HUES64 (cell line): Measurements from ENCODE around the gene FCRLA. TPM values are rescaled to one million over a fixed set of nuclear protein-coding genes. Genes with fewer than 3 reads are reported as not detected.
"Not testable (repeated sequence)": the region's sequence is repeated elsewhere in the genome, so short reads cannot be mapped to it uniquely, and the experiment has no call there.

ENCODE experiments used
- H3K27ac ChIP-seq: 2 replicates; pipeline ENCODE4 v1.7.0; 2013; ENCODE audit warnings: low read depth, low read length, inconsistent platforms
- H3K27me3 ChIP-seq: 2 replicates; pipeline ENCODE4 v1.6.1; 2013; ENCODE audit warnings: mild to moderate bottlenecking, low read length; ENCODE audit not compliant: insufficient read depth
- H3K36me3 ChIP-seq: 2 replicates; pipeline ENCODE4 v1.6.1; 2013; ENCODE audit warnings: mild to moderate bottlenecking, low read length; ENCODE audit not compliant: insufficient read depth
- H3K4me1 ChIP-seq: 2 replicates; pipeline ENCODE4 v1.6.1; 2013; ENCODE audit warnings: mild to moderate bottlenecking, low read length, moderate library complexity; ENCODE audit not compliant: insufficient read depth
- H3K4me3 ChIP-seq: 2 replicates; pipeline ENCODE4 v1.5.1; 2013; ENCODE audit warnings: mild to moderate bottlenecking, low read length, moderate library complexity
- H3K9ac ChIP-seq: 2 replicates; pipeline ENCODE4 v1.6.1; 2013; ENCODE audit warnings: mild to moderate bottlenecking, low read depth, low read length
- H3K9me3 ChIP-seq: 2 replicates; pipeline ENCODE4 v1.6.1; 2013; ENCODE audit warnings: low read depth, low read length; ENCODE audit not compliant: insufficient read depth
- WGBS: fragments of 150-250, 120-280 bp; methylation state at CpG from one replicate; pipeline ENCODE4 v1.1.7; 2013; ENCODE audit warnings: missing lambda C conversion rate; 5-methylcytosine and 5-hydroxymethylcytosine counted together
- polyA plus RNA-seq, 2 experiments: library from polyadenylated mRNA; stranded (reverse); fragments of 50-300 nt; gene quantifications; one replicate each; pipeline ENCODE4 v1.2.3, GENCODE V29; 2013

FCRLA gene, protein sequence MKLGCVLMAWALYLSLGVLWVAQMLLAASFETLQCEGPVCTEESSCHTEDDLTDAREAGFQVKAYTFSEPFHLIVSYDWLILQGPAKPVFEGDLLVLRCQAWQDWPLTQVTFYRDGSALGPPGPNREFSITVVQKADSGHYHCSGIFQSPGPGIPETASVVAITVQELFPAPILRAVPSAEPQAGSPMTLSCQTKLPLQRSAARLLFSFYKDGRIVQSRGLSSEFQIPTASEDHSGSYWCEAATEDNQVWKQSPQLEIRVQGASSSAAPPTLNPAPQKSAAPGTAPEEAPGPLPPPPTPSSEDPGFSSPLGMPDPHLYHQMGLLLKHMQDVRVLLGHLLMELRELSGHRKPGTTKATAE
- not detected for polyA plus RNA-seq (2013, experiment 1 of 2)
- polyA plus RNA-seq (2013, experiment 2 of 2), result not detected

DNA sequence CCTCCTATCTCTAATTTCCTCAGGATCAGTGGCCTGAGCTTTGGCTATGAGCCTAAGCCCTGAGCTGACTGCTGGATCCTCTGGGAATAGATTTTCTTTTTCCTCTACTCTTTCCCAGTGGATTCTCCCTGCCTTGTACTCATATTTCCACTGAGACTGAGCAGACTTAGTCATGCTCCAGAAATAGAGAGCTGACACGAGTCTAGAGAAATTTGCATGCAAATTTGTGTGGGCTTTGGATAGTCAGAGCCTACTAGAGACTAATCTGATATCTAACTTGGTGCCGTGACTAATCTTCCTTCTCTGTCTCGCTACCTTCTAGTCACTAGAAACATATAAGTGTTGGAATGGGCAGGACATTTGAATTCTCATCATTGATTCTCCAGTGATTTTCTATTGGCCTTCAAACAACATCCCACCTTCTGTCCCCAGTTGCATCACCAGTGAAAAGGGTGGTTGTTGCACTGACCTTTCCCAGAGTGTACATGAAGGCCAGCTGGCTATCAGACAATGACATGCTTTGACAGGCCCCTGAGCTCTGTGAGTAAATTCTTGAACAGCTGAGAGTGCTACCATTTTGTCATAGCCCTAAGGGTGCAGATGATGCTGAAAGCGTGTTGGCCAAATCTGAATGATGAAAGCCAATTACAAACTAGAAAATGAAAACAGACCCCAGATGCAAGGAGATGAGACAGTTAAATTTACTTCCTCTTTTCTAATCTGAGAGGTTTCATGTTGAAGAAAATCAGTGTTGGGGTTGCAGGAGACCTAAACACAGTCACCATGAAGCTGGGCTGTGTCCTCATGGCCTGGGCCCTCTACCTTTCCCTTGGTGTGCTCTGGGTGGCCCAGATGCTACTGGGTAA, at the start of gene FCRLA:
Gene FCRLA, plus strand, starts transcription at position 748 of the 866 bp plus-strand sequence. Its CDS starts 36 bp downstream, at position 784.
- Histone ChIP-seq H3K27ac (no peak within 1 kb of the TSS), H3K9ac (no peak within 1 kb of the TSS), H3K36me3 (no peaks in the 10 kb centered on the region), H3K9me3 (no peaks in the 10 kb centered on the region), H3K4me3 (no peak within 1 kb of the TSS), H3K27me3 (no peaks in the 10 kb centered on the region), H3K4me1 (peaks cover 9% of the 10 kb centered on the region; the same call in 1 of the 2 replicates)
- WGBS, result 80% methylated on average over 2 of the region's 4 CpGs

DNA sequence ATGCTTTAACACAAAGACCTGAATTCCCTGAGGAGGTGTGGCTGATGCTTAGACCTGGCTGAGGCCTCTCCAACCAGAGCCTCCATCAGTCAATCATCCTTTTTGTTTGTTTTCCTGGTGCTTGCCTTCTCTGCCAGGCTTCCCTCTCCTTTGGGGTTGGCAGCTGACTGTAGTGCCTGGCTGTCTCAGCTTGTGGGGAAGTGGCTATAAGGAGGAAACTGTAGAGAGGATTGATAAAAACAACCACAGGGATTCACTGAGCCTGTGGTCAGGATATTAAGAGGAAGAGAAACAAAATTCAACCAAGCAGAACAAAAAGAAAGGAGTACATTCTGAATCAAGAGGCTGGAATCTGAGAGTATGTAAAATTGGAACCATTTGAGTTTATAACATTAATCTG, 48.5 kb upstream of the FCRLA start:
- not testable (repeated sequence) for H3K27ac ChIP-seq, H3K4me1 ChIP-seq, H3K9ac ChIP-seq, H3K4me3 ChIP-seq, H3K9me3 ChIP-seq, H3K36me3 ChIP-seq, H3K27me3 ChIP-seq

DNA sequence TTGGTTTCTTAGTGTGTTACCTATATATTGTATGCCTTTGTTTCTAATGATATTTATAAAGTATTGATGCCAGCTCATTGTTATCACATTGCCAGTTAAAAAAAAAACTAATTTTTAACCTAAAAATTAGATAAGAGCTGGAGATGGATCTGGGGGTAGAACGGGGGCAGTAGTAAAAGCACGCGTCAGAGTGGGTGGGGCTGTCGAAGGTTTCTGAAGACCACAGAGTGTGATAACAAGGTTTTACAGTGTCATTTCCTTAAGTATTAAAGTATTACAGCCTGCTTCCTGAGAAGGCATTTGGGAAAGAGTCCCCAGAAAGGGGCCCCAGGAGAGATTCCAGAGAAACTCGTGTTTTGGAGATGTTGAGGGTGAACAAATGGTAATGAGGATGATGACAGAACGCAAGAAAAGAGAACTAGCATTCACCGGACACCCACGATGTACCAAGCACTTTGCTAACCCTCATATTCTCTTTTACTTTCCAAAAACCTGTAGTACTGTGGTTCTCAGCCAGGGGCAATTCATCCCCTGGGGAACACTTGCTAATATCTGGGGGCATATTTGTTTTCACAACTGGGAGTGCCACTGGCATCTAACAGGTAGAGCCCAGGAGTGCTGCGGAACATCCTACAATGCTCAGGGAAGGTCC, 45.2 kb upstream of the FCRLA start:
- not testable (repeated sequence) for H3K4me3 ChIP-seq, H3K27me3 ChIP-seq, H3K36me3 ChIP-seq, H3K9ac ChIP-seq, H3K27ac ChIP-seq, H3K9me3 ChIP-seq, H3K4me1 ChIP-seq
- no CpG with 5 or more reads among the region's 9 CpGs for WGBS

DNA sequence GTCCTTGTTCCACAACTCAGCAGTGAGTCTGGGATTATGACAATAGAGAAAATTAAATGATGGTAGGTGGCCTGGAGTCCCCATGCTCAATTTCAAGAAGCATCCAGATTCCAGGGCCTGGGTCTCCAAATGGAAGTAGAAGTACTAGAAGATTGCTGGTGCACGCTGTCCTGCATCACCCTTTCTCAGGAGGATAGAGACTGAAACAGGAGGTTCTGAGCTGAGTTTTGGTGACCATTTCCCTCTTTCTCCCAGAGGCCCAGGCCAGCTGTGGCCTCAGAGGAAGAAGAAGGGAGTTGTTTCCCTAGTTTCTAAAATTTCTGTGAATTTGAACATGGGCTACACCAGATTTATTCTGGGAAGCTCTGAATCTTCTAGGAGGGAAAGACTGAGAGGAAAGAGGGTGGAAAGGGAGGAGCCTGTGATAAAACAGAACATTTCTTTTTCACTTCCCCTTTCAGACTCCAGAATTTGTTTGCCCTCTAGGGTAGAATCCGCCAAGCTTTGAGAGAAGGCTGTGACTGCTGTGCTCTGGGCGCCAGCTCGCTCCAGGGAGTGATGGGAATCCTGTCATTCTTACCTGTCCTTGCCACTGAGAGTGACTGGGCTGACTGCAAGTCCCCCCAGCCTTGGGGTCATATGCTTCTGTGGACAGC, 44.2 kb upstream of the FCRLA start, which contains the start of gene FCGR2B:
Gene FCGR2B, plus strand, starts transcription at position 460 of the 656 bp plus-strand sequence. Its CDS starts 99 bp downstream, at position 559.
- H3K4me1 ChIP-seq, H3K4me3 ChIP-seq, H3K9ac ChIP-seq, H3K27me3 ChIP-seq, H3K36me3 ChIP-seq, H3K27ac ChIP-seq, H3K9me3 ChIP-seq: not testable (repeated sequence)
- WGBS, result no CpG with 5 or more reads among the region's 4 CpGs

DNA sequence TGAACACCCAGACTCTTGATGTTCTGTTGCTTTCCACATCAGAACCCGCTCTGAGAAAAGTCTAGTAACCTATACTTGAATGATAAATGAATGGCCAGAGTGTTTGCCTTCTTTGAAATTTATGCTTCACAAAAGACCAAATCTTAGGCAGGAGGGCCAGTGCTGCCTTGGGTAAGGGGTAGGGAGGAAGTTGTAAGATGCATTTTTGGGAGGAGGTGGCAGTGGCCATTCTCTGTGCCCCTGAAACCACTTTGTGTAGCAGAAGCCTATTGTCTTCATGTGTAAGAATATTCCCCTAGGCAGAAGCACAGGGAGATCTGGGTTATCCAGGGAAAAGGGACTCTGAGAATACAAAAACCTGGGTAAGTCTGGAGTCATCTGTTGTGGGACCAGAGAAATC, 43.5 kb upstream of the FCRLA start:
- not testable (repeated sequence) for H3K27me3 ChIP-seq, H3K27ac ChIP-seq, H3K4me3 ChIP-seq, H3K9me3 ChIP-seq, H3K36me3 ChIP-seq, H3K4me1 ChIP-seq, H3K9ac ChIP-seq
- no CpG with 5 or more reads among the region's 1 CpG for WGBS

DNA sequence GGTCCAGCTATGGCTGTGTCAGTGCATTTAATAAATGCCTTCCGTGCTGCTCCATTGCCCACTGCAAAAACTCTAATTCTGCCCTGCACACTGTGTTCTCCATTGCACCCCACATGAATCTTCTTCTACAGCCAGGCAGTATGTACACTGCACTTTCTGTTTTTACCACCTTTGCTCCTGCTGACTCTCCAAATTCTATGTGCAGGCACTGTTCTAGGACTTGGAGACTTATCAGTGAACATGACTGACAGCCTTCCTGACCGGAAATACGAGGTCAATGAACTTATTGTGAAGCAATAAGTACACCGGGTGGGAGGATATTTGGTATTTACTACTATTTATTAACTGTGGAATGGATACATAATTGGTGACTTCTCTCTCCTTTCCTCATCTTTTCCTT, 42.3 kb upstream of the FCRLA start:
- not testable (repeated sequence) for H3K9me3 ChIP-seq, H3K36me3 ChIP-seq, H3K4me3 ChIP-seq, H3K9ac ChIP-seq, H3K4me1 ChIP-seq, H3K27me3 ChIP-seq, H3K27ac ChIP-seq
- no CpG with 5 or more reads among the region's 4 CpGs for WGBS

DNA sequence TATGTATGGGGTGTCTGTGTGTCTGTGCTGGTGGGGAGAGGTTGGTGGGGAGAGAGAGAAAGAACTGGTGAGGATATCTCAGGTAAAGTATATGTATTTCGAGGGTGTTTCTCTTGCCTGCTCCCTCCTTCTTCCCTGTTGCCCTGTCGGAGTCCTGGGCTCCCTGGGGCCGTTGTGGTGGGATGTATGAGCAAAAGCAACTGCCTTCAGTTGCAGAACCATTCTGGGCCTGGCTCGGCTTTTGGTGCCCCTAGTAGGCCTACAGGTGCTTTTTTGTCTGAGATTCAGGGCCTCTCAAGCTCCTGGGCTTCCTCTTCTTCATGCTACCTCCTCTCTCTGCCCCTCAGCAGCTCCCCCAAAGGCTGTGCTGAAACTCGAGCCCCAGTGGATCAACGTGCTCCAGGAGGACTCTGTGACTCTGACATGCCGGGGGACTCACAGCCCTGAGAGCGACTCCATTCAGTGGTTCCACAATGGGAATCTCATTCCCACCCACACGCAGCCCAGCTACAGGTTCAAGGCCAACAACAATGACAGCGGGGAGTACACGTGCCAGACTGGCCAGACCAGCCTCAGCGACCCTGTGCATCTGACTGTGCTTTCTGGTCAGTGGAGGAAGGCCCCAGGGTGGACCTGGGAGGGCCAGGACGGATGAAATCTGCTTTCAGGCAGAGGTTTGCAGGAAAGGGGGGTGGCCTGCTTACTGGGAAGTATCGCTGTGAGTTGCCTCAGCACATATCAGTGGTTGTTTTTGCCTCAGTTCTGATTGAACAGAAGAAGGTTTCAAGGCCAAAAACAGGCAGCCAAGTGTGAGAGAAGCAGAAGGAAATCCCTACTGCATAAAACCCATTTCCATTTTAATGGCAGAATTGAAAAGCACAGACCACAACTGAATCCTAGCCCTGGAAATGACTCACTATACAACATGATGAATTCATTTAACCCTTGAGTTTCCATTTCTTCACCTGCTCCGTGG, 35.7 kb upstream of the FCRLA start:
- not testable (repeated sequence) for H3K4me1 ChIP-seq, H3K9me3 ChIP-seq, H3K9ac ChIP-seq, H3K36me3 ChIP-seq, H3K4me3 ChIP-seq, H3K27ac ChIP-seq, H3K27me3 ChIP-seq
- 56% methylated on average over 7 of the region's 15 CpGs for WGBS

DNA sequence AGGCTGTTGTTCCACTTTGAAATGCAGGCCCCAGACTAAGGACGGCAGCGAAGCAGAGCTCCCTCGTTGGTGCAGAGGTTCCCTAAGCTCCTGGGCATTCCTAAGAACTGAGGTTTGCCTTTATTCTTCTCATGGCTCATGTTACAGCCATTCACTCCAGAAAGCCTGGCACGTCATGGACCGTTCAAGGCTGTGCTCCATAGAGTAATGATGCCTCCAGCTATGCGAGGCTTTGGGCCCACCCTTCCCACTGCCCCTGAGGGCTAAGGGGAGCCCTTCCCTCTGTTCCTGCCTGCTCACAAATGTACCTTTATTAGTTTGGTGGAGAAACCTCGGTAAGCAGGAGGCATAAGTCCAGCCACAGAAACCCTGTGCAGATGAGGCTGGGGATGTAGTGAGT, 33.6 kb upstream of the FCRLA start:
- not testable (repeated sequence) for H3K9ac ChIP-seq, H3K36me3 ChIP-seq, H3K9me3 ChIP-seq, H3K27me3 ChIP-seq, H3K4me1 ChIP-seq, H3K27ac ChIP-seq, H3K4me3 ChIP-seq
- 71% methylated on average over 6 of the region's 7 CpGs for WGBS

DNA sequence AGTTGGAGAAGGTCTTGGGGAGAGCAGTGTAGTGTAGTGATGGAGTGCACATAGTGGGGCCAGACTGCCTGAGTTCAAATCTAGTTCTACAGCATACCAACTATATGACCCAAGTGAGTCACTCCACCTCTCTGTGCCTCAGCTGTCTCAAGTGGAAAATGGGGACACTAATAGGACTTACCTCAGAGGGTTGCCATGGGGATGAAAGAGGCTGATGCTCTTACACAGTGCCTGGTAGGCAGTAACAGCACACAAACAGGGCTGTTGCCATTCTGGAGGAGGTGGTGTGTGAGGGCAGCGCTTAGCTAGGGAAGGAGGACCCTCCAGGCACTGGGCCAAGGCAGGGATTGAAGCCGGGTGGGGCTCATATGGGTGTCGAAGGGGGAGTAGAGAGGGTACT, 32.6 kb upstream of the FCRLA start:
- H3K9ac ChIP-seq, H3K4me3 ChIP-seq, H3K27me3 ChIP-seq, H3K27ac ChIP-seq, H3K9me3 ChIP-seq, H3K4me1 ChIP-seq, H3K36me3 ChIP-seq: not testable (repeated sequence)
- no CpG with 5 or more reads among the region's 3 CpGs for WGBS

DNA sequence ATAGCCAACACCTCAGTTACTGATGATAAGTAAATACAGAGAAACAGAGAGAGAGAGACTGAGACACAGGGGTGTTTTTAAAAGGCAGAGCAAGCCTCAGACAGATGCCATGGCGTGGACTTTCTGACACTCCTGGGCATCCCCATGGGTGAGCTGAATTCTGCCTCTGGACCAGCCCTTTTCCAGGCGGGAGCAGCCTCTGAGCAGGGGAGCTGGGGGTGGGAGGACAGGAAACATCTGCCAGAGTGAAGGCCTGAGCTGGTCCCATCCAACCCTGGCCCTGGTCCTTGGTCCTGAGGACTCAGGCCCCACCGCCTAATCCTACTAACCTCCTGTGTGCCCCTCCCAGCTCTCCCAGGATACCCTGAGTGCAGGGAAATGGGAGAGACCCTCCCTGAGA, 32.1 kb upstream of the FCRLA start:
- H3K4me3 ChIP-seq, H3K36me3 ChIP-seq, H3K27ac ChIP-seq, H3K4me1 ChIP-seq, H3K9me3 ChIP-seq, H3K9ac ChIP-seq, H3K27me3 ChIP-seq: not testable (repeated sequence)
- WGBS, result 90% methylated on average over 2 of the region's 3 CpGs
